T follicular helper cell (primary cell): Measurements from ENCODE around the gene CYP4F11.
"Not testable (repeated sequence)": the region's sequence is repeated elsewhere in the genome, so short reads cannot be mapped to it uniquely, and the experiment has no call there.

Experiments
- DNase-seq: peaks from one replicate; pipeline ENCODE4 v3.0.0-alpha.2; 2020; ENCODE audit warnings: low read depth

CYP4F11 gene

DNA sequence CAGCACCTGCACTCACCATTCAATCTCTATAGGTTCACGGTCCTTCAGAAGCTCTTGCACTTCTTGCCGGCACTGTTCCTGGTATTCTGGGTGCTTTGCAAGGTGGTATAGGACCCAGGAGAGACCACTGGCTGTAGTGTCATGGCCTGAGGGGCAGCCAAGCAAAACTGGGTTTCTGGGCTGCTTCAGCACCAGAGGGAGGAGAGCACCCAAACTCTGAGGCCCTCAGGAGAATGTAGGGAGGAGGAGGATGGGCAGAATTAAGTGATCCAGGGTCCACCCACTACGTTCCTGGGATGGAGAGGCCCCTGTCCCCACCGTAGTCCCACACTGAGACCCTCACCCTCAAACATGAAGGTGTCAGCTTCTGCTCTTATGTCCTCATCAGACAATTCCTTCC lies 12.3 kb downstream of the CYP4F11 start:
- DNase-seq = no peak

DNA sequence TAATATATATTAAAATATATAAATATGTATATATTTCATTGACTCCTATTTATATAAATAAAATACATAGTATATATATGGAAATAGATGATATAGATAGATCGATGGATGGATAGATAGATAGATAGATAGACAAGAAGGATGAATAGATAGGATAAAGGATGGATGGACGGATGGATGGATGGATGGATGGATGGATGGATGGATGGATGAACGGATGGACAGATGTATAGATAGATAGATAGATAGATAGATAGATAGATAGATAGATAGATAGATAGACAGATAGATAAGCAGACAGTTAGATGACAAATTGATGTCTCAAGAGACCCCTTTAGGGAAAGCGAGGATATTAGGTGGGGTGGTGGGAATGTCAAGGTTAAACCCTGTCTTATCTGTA lies 15.1 kb downstream of the CYP4F11 start:
- no peak for DNase-seq

DNA sequence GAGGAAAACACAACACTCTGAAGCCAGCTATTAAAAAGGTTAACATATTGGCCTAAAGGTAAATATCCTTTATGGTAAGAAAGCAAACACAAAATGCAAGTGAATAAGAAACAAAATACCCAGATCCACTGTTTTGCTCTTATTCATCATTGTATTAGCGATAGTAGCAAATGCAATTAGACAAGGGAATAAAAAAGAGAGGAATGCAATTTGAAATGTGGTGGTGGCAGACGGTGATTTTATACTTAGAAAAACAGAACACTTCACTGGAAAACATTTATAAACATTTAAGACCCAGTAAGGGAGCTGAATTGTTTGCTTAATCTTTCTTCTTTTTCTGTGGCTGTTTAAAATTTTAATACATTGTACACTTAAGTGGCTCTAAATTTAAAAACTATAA lies 19.2 kb downstream of the CYP4F11 start:
- DNase-seq = no peak

DNA sequence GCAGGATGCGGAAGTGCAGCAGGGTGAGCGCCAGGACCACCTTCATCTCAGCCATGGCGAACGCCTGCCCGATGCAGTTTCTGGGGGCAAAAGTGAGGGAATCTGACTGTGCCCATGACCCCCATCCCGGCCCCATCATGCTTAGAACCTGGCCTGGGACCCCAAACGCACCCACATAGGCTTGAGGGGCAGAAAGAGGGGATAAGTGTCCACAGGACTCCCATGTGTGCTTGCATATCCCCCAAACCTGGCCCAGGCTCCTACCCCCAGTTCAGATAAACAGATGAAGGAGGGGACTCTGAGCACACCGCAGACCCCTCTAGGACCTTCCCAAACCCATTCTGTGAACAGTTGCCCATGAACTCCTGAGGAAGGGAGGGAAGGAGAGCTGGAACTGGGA lies 20.5 kb downstream of the CYP4F11 start:
- no peak for DNase-seq

DNA sequence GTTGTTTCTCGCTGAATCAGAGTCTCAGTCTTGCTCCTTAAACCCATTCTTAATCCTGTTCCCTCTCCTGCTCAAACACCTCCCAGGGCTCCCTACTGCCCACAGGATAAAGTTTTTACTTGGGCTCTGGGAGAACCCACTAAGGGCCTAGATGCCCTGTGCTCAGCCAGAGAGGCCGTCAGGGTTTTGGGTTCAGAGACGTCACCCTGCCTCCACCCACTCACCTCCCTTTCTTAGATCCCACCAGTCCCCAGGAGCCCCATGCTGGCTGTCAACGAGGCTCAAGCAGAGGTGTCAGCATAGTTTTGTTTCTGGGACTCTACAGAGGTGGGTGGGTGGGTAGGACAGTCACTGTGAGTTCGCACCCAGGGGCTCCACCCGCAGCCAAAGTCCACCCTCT lies 20.9 kb downstream of the CYP4F11 start:
- DNase-seq = no peak

DNA sequence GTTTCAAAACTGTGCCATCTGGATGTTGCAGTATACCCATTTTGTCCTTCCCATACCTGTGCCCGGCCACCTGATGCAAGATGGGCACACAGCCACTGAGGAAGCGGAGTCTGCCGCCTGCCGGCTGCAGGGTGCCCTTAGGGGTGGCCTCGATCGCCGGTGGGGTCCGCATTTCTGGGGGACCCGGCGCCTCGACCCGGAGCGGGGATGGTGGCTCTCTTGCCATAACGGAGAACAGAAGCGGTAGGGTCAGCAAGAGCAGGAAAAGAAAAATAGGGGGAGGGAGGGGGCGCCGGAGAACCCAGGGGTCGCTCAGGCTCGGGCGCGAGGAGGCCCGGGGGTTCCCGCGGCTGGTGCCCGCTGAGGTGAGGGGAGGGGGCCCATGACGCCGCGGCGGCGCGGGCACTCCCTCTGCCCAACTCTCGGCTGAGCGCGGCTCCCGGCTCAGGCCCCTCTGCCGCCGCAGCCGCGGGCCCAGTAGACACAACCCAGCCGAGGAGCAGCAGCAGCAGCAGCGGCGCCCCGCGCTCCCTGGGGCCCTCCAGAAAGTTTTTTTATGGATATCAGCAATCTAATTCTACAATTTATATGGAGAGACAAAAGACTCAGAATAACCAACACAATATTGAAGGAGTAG lies 22.6 kb downstream of the CYP4F11 start:
- no peak for DNase-seq

DNA sequence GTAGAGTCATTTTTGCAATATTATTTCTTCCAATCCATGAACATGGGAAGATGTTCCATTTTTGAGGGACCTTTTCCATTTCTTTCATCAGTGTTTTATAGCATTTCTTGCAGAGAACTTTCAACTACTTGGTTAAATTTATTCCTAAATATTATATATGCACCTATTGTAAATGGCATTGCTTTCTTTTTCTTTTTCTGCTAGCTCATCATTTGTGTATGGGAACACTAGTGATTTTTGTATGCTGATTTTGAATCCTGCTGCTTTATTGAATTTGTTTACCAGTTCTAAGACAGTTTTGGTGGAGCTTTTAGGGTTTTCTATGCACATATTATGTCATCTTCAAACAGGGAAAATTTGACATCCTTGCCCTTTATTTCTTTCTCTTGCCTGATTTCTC lies 29.3 kb downstream of the CYP4F11 start:
- DNase-seq = no peak

DNA sequence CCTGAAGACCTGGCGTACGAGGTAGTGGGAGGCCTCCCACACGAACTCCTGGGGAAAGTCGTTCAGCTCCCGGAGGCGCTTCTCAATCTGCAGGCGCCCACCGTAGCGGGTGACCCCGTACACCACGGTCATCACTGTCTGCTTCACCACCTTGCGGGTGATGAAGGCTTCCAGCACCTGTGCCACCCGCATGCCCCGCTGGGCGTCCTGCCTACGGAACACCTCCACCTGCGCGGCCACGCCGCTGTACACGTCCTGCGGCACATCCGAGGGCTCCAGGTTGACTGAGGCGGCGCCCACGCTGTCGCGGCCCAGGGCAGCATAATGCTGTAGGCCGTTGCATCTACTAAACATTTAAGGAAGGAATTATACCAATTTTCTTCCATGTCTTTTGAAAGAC lies 31.4 kb downstream of the CYP4F11 start:
- not testable (repeated sequence) for DNase-seq

DNA sequence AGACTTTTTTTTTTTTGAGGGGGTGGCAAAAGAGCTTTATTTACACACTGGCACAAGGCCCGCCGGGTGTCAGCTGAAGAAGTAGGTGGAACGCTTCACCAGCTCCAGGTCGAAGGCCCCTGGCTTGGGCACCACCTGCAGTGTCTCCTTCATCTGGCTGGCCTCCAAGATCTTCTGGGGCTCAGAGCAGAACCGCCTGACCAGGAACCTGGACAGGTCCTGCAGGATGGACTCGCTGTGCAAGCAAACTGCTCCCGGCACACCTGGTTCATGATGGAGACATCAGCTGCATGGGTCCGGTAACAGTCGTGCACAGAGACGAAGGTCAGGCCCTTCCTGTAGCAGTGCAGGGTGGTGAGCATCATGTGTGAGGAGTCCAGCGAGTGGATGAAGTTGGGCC lies 32.1 kb downstream of the CYP4F11 start:
- no peak for DNase-seq

DNA sequence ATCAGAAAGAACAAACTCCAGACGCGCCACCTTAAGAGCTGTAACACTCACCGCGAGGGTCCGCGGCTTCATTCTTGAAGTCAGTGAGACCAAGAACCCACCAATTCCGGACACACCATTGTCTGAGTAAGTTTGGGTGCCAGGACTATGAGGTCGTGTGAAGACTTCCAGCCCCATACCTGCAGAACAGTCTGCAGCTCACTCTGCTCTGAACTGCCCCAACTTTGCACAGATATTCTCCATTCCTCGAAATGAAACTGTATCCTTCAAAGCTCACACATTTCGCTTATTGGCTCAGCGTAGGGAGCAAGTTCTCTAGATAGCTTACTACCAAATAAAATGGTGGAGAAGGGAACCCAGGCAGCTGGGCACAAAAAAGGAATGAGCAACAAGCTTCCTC lies 33.8 kb downstream of the CYP4F11 start:
- no peak for DNase-seq

DNA sequence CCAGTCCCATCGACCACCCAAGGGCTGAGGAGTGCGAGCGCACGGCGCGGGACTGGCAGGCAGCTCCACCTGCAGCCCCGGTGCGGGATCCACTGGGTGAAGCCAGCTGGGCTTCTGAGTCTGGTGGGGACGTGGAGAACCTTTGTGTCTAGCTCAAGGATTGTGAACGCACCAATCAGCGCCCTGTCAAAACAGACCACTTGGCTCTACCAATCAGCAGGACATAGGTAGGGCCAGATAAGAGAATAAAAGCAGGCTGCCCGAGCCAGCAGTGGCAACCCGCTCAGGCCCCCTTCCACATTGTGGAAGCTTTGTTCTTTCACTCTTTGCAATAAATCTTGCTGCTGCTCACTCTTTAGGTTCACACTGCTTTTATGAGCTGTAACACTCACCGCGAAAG lies 34.3 kb downstream of the CYP4F11 start:
- DNase-seq = not testable (repeated sequence)

DNA sequence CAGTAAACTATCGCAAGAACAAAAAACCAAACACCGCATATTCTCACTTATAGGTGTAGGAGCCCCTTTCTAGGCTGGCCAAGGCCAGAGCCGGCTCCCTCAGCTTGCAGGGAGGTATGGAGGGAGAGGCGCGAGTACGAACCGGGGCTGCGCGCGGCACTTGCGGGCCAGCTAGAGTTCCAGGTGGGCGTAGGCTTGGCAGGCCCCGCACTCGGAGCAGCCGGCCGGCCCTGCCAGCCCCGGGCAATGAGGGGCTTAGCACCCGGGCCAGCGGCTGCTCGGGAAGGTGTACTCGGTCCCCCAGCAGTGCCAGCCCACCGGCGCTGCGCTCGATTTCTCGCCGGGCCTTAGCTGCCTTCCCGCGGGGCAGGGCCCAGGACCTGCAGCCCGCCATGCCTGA lies 34.8 kb downstream of the CYP4F11 start:
- DNase-seq = not testable (repeated sequence)

DNA sequence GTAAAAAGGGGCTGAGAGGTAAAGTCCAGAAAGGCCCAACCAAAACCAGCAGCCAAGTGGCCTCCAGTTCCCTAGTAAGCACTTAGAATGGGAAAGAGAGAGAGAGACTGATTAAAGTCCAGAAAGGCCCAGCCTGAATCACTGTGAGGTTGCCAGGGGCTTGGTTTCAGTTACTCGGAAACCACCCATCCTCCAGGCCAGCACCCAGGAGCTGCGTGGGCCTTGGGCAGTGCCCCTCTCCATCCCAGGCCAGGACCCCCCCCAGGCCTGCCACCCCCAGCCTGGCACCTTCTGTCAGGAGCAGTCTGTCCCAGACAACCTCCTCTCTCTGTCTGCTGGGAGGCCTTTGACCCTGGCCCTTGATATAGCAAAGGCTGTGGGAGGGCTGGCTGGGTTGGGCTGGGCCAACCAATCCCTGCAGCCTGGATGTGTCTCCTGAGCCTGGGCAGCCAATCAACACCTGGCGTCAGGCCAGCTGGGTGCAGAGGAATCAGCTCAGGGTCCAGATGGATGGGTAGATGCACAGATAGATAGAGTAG lies 36.5 kb downstream of the CYP4F11 start, which contains the start of gene CYP4F2:
CYP4F2 (minus strand) TSS at position 337 of the 539 bp plus-strand sequence. CDS start 463 bp downstream, outside the sequence.
- no peak for DNase-seq

DNA sequence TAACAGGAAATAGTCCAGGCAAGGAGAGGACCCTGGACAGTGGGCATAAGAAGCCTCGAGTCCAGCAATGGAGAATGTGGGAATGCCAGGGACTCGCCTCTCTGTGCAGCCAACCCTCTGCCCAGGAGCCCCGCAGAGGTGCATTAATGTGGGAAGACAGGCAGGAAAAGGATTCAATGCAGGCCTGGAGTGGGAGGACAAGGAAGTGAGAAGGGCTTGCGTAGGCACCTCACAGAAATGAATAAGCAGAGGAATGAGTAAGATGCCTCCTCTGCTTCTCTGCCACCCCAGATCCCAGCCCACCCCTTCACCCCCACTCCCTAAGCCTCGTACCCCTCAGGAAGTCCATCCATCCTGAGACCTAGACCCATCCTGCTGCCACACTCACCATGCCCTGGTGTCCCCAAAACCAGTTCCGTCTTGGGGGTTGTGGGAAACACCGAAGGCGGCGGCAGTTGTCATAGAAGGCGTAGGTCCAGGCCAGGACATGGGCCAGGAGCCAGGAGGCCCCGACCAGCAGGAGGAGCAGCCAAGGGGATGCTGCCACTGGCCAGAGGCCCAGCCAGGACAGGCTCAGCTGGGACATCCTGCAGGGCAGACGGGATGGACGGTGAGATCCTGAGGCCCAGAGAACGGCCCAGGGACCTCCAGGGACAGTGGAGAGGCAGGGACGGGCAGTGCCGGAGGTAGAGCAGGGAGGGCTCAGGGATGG lies 37.1 kb downstream of the CYP4F11 start:
- no peak for DNase-seq

DNA sequence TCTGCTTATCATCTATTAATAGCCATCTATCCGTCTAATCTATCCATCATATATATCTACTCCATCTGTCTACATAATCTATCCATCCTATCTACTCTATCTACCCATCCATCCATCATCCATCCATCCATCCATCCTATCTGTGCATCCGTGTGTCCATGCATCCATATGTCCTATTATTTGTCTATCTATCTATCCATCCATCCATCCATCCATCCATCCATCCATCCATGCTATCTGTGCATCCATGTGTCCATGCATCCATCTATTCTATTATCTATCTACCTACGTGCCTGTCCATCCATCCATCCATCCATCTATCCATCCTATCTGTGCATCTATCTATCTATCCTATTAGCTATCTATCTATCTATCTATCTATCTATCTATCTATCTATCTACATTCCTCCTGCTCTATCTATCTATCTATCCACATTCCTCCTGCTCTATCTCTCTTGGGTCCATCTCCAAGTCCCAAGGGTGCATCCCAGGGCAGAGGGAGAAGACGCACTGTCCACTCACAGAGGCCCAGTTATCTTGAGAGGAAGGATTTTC lies 38.4 kb downstream of the CYP4F11 start:
- no peak for DNase-seq

DNA sequence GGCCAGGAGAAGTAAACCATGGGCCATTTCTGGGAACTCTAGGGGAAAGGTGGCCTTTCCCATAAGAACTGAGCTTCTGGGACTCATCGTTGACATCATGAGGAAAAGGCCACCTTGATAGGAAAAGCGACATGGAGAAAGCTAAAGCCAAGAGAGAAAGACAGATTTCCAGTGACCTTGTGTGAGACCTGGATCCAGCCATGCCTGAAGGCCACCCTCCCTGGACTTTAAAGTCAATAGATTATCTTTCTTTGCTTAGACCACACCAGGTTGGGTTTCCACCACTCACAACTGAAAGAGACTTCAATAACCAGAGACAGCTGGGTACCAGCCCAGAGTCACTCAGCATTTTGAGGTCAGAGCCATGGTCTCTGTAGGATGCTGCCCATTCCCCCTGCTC lies 40.0 kb downstream of the CYP4F11 start:
- no peak for DNase-seq

DNA sequence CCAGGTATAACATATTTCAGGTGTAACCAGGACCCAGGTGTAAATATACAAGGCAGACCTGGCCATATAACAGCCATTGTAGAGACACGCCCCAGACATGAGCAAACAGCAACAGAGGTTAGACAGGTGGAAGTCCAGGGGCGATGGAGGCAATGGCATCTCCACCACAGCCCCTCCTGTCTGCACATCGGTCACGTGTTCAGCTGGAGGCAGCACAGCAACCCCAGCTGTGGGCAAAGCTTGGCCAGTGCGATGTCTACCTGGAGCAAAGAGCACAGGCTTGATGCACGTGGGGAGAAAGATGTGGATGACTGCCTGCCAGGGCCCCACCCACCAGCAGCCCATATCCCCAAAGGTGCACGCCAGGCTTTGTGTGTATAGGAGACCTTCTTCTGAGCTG lies 40.9 kb downstream of the CYP4F11 start:
- no peak for DNase-seq

DNA sequence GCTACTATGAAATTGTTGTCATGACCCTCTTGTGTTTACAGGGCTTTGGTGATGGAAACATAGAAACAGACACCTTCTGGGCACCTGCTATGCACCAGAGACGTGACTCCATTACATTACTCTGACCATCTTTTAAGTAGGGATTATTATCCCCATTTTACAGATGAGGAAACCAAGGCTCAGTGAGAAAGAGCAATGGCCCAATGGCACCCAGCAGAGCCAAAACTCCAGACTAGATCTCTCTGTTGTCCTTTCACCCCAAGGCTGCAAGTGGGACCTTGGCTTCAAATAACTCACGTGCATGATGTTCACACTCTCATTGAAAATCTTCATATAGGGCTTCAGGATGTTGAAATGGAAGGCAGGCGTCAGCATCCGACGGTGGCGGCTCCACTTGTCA lies 42.3 kb downstream of the CYP4F11 start:
- no peak for DNase-seq

DNA sequence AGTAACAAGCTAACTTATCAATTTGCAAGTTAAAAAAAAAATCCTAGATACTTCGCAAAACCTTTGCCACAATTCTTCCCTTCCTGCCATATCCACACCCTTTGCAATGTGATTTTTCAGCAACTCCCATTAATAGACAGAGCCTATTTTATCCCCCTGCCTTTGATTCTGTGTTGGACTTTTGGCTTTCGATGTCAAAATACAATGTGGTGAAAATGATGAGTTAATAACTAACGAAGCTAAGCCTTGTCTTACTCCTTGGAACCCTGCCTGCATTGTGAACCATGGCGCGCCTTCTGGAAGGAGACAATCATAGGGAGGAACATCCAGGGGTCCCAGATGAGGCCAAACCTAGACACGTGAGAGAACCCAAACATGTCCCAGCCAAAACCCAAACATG lies 42.9 kb downstream of the CYP4F11 start:
- DNase-seq = no peak

DNA sequence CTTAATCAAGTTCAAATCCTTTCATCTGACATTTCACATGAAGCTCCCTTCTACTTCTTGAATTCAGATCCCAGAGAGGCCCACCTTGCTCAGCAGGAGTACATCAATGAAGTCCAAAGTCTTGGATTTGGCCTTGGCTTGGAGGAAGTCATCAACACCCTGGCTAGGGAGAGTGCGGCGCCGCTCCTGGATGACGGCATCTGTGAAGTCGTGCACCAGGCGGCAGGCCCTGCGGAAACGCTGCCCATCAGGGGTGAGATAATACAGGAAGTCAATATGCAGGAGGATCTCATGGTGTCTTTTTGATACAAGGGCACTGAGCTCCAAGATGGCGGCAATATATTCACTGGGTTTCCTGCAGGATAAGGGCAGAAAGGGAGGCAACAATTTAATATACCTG lies 45.0 kb downstream of the CYP4F11 start:
- not testable (repeated sequence) for DNase-seq

DNA sequence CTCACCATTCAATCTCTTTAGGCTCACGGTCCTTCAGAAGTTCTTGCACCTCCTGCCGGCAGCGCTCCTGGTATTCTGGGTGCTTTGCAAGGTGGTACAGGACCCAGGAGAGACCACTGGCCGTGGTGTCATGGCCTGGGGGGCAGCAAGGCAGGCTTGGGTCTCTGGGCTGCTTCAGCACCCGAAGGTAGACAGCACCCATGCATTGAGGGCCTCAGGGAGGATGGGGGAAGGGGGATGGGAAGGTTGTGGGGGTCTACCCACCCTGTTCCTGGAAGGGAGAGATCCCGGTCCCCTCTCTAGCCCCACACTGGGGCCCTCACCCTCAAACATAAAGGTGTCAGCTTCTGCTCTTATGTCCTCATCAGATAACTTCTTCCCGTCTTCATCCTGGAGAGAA lies 48.4 kb downstream of the CYP4F11 start:
- no peak for DNase-seq

DNA sequence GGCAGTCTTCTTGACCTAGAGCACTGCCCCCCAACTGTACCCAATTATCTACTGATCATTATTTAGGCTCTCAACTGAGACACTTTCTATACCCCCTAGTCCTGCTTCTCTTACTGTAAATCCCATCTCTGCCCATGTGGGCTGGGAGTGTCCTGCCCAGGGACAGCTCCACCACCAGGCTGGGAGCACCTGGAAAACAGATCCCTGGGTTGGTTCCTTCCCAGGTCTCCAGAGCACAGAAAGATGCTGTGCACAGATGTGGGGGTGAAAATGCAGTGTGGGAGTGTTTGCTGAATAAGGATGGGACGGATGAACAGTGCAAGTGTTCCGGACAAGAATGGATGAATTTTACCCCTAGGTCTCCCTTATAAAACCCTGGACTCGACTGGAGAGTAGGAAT lies 49.2 kb downstream of the CYP4F11 start:
- no peak for DNase-seq

DNA sequence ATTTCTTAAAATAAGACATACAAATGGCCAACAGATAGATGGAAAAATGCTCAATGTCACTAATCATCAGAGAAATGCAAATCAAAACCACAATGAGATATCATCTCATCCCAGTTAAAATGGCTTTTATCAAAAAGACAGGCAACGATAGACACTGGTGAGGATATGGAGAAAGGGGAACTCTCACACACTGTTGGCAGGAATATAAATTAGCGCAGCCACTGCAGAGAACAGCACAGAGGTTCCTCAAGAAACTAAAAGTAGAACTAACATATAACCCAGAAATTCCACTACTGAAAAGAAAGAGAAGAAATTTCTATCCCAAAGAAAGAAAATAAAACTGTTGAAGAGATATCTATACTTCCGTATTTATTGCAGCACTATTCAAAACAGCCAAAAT lies 51.0 kb downstream of the CYP4F11 start:
- DNase-seq = not testable (repeated sequence)
